ENCODE data around the gene WDR5.

Gene WDR5

DNA sequence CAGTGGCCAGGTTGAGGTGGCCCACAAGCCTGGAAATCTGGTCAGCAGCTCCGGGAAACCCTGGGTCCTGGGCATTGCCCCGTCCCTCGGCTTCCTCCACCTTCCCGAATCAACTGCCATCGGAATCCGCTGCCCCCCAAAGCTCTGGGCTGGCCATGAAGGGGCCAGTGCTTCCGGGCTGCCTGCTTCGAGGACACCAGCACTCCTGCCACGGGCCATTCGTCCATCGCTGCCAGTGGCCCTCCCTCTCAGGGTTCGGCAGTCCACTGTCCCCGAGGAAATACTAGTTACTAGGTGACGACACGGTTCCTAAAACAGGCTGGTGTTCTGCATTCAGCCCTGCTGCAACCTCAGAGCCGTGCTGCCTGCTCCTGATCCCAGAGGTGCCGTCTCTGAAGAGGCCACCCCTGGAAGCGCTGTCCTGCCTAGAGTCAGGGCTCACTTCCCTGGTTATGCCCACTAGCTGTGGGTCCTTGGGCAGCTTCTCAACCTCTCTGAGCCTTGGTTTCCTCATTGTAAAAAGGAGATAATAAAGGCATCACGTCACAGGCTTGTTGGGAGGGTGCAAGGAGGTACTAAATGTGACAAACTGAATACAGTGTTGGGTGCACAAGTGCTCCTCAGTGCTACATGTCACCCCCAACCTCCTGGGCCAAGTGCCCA lies 3.5 kb upstream of the WDR5 start:
- no peak for DNase-seq

DNA sequence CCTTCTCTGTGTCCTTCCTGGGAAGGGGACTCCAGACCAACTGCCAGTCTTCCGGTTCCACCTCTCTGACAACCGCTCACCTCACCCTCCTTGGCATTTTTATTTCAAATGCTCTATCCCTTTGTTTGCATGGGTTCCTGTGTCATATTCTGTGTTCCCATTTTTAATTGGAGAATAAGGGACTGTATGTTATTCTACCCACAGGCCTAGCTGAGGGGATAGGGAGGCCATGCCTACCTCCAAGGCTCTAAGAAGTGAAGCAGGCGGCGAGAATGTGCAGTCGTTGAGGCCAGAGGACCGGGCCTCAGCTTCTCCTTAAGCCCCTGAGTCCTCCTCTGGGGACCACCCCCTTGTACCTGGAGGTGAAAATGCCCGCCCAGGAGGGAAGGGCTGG lies 936 bp upstream of the WDR5 start:
- no peak for DNase-seq

GRCh38 chr9:134136118-134136995 lies 475 bp downstream of the WDR5 start:
- DNase-seq, result no peak

GRCh38 chr9:134136996-134137299 lies 1.1 kb downstream of the WDR5 start:
- DNase-seq, result no peak

GRCh38 chr9:134138292-134138691 lies 2.4 kb downstream of the WDR5 start:
- no peak for DNase-seq

GRCh38 chr9:134139081-134139480 lies 3.2 kb downstream of the WDR5 start:
- no peak for DNase-seq

- no peak for DNase-seq
Measured at GRCh38 chr9:134141906-134142305, 6.0 kb downstream of the WDR5 start.

GRCh38 chr9:134144801-134145200 lies 8.9 kb downstream of the WDR5 start:
- no peak for DNase-seq

GRCh38 chr9:134145262-134145661 lies 9.4 kb downstream of the WDR5 start:
- no peak for DNase-seq

DNA sequence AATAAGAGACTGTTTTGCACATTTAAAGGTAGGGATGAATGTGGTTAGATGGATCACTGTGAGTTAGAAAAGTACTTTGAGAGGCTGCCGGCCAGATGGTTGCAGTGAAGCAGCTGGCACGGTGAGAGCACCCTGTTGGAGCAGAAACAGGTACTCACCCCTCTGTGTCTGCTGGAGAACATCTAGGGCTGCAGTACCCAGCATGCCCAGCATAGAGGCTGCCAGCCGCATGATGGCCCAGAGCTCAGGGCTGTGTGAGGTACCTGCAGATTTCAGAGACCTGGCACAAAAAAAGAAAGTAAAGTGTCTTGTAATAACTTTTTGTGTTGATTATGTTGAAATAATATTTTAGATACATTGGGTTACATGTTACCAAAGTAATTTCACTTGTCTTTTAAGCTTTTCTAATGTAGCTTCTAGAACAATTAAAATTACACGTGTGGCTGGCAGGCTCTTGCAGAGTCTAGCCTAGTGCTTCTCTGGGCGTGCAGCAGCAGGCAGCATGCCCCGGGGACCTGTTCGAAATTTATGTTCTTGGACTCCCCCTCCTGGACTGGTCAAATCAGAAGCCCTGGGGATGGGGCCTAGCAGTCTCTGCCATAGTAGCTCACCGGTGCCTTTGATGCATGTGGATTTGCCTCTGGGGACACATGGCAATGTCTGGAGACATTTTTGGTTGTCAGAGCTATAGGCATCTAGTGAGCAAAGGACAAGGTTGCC lies 11.1 kb downstream of the WDR5 start:
- no peak for DNase-seq

GRCh38 chr9:134149380-134149779 lies 13.5 kb downstream of the WDR5 start:
- DNase-seq, result no peak

DNA sequence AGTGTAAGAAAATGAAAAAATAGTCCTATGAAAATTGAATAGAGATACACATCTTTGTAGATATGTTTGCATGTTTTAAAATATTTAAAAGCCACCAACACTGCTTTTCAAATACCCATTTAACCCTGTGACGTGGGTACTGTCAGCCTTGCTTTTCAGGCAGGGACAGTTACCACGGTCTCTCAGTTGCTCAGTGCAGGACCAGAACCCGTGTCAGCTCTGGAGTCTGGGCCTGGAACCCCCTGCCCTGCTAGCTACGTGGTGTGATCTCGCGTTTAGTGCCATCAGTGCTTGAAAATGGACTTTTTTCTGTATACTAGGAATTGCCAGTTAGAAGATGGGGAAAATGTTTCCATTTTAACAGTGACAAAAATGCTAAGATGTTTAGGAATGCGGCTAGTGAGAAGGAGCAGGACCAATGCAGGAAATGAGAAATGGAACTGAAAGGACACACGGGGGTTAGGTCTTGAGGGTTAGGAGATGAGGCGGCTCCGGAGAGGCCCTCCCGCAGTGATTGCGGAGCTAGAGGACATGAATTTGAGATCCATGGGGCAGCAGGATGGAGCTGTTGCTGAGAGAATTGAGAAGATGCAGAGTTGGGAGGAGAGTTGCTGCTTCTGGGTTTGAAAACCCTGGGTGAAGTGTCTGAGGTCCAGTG lies 14.8 kb downstream of the WDR5 start:
- no peak for DNase-seq

DNA sequence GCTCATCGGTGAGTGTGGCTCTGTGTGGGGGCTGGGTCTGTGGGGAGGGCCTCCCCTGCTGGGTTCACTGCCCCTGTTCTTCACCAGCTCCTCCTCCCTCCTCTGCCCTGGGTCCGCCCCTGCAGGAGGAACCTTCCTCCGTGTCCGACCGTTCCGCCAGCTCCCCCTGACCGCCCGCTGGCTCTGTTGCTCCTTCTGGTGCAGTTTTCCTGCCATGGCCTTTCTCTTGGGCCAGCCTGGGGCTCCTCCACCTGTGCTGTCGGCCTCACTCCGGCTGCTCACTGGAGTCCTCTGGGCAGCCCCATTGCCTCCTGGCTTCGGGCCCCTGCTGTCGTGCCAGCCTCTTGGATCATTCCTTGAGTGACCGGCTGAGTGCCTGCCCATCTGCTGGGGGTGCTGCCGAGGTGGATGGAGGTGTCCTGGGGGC lies 16.2 kb downstream of the WDR5 start:
- no peak for DNase-seq

- DNase-seq, result no peak
Measured at GRCh38 chr9:134152488-134152887, 16.6 kb downstream of the WDR5 start.

- DNase-seq, result no peak
Measured at GRCh38 chr9:134153450-134153849, 17.6 kb downstream of the WDR5 start.

DNA sequence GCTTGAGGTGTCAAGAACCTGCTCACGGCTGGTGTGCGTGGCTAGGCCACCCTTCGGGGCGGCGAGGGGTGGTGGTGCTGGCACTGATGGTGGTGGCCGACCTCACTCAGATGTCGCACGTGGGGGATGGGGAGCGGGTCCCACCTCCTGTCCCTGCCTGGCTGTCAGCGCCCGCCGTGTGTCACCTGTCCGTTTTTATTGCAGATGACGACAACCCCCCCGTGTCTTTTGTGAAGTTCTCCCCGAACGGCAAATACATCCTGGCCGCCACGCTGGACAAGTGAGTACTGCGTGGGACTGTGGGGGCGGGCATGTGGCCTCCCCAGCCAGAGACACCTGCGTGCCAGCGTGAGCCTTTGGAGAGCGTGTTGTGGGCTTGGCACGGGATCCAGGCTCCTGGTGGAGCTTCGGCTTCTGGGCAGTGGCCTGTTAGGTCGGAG lies 18.4 kb downstream of the WDR5 start:
- DNase-seq, result no peak

- DNase-seq, result no peak
Measured at GRCh38 chr9:134155812-134156377, 20.0 kb downstream of the WDR5 start.

- no peak for DNase-seq
Measured at GRCh38 chr9:134156564-134157377, 20.9 kb downstream of the WDR5 start.

GRCh38 chr9:134157378-134157885 lies 21.6 kb downstream of the WDR5 start:
- DNase-seq, result no peak

GRCh38 chr9:134158242-134158641 lies 22.4 kb downstream of the WDR5 start:
- DNase-seq, result no peak

GRCh38 chr9:134158753-134159392 lies 23.0 kb downstream of the WDR5 start:
- peak; percentile 62 for DNase-seq

Data from NCI-H1436 treated with DMSO at 0.1 percent for 48 hours (cell line).